Measurements from ENCODE around the gene NQO2. TPM values are rescaled to one million over a fixed set of nuclear protein-coding genes. Genes with fewer than 3 reads are reported as not detected.
"Not testable (repeated sequence)": the region's sequence is repeated elsewhere in the genome, so short reads cannot be mapped to it uniquely, and the experiment has no call there.

The NQO2 gene
- total RNA-seq, 1 experiment from 2014 or later = 35.8 TPM

GRCh38 chr6:3026791-3027626 is 27.3 kb downstream of the NQO2 start:
- ChIA-PET CTCF (no interaction called here), POLR2A (interaction anchor here (0.6 kb wide), 1 partner anchor 18 kb away, joined by 3 read pairs; no protein-coding TSS in a partner anchor)
- H3K27me3 ChIP-seq (replicated peaks; ENCODE audit: control insufficient read depth, insufficient read depth, low read length) = no peaks in the 10 kb centered on the region
- no peaks in the 10 kb centered on the region for H3K9me3 ChIP-seq
- no TSS peak for BruUV-seq (replicated peaks)
- Mint-ChIP-seq H3K4me1 (ENCODE audit: low read depth, unreplicated experiment) (no peaks in the 10 kb centered on the region), H3K36me3 (ENCODE audit: insufficient read depth, unreplicated experiment) (peaks cover 15% of the 10 kb centered on the region), H3K9me3 (ENCODE audit: unreplicated experiment) (no peaks in the 10 kb centered on the region), H3K4me3 (ENCODE audit: unreplicated experiment) (no peak overlapping the region), H3K27me3 (ENCODE audit: insufficient read depth, unreplicated experiment) (no peaks in the 10 kb centered on the region), H3K27ac (ENCODE audit: unreplicated experiment) (no peak overlapping the region)
- H3K4me3 ChIP-seq (ENCODE audit: low read depth, low read length) = no peak overlapping the region
- no peak for DNase-seq
- TF ChIP-seq CTCF (IDR thresholded peaks at IDR 0.05; ENCODE audit: insufficient read depth in 1 of 2, low read depth in 1 of 2, low read length in 1 of 2, severe bottlenecking in 1 of 2, unreplicated experiment in 1 of 2) = no peak
- intact Hi-C loops (cut with micrococcal nuclease; ENCODE audit: unreplicated experiment) = no loop called here
- no peaks in the 10 kb centered on the region for H3K36me3 ChIP-seq (ENCODE audit: control insufficient read depth, insufficient read depth, low read length)
- H3K4me1 ChIP-seq = peaks cover 10% of the 10 kb centered on the region

GRCh38 chr6:3028156-3028555 is 28.5 kb downstream of the NQO2 start:
- CTCF ChIA-PET; H3K9me3 Mint-ChIP-seq (ENCODE audit: unreplicated experiment); intact Hi-C loops (cut with micrococcal nuclease; ENCODE audit: unreplicated experiment): not testable (repeated sequence)

GRCh38 chr6:3031857-3032640 is 32.4 kb downstream of the NQO2 start:
- ChIA-PET POLR2A (no interaction called here), CTCF (interaction anchor here (0.5 to 1.0 kb wide), 2 partner anchors 22 to 397 kb away, joined by 4 to 5 read pairs; no protein-coding TSS in a partner anchor)
- peak in 1 of 2 experiments; percentile 42 for TF ChIP-seq CTCF (IDR thresholded peaks at IDR 0.05; ENCODE audit: insufficient read depth in 1 of 2, low read depth in 1 of 2, low read length in 1 of 2, severe bottlenecking in 1 of 2, unreplicated experiment in 1 of 2)
- Histone ChIP-seq H3K4me1 (no peaks in the 10 kb centered on the region), H3K27me3 (replicated peaks; ENCODE audit: control insufficient read depth, insufficient read depth, low read length) (no peaks in the 10 kb centered on the region), H3K4me3 (ENCODE audit: low read depth, low read length) (no peak overlapping the region), H3K36me3 (ENCODE audit: control insufficient read depth, insufficient read depth, low read length) (no peaks in the 10 kb centered on the region), H3K9me3 (no peaks in the 10 kb centered on the region)
- Mint-ChIP-seq H3K27me3 (ENCODE audit: insufficient read depth, unreplicated experiment) (no peaks in the 10 kb centered on the region), H3K27ac (ENCODE audit: unreplicated experiment) (no peak overlapping the region), H3K9me3 (ENCODE audit: unreplicated experiment) (peaks cover 11% of the 10 kb centered on the region), H3K4me3 (ENCODE audit: unreplicated experiment) (no peak overlapping the region), H3K36me3 (ENCODE audit: insufficient read depth, unreplicated experiment) (no peaks in the 10 kb centered on the region), H3K4me1 (ENCODE audit: low read depth, unreplicated experiment) (no peaks in the 10 kb centered on the region)
- intact Hi-C loops (cut with micrococcal nuclease; ENCODE audit: unreplicated experiment) = loop anchor here (1.0 kb wide), 1 partner anchor 21 kb away; no protein-coding TSS in a partner anchor
- BruUV-seq (replicated peaks) = no TSS peak
- DNase-seq = peak in 1 of 2 experiments; percentile 50

More at GRCh38 chr6:3028156-3028555, 28.5 kb downstream of the NQO2 start:
- H3K4me3 Mint-ChIP-seq (ENCODE audit: unreplicated experiment); H3K4me1 ChIP-seq; H3K4me1 Mint-ChIP-seq (ENCODE audit: low read depth, unreplicated experiment); H3K9me3 ChIP-seq; POLR2A ChIA-PET; H3K4me3 ChIP-seq (ENCODE audit: low read depth, low read length); H3K27ac Mint-ChIP-seq (ENCODE audit: unreplicated experiment); H3K36me3 ChIP-seq (ENCODE audit: control insufficient read depth, insufficient read depth, low read length); H3K27me3 Mint-ChIP-seq (ENCODE audit: insufficient read depth, unreplicated experiment); DNase-seq; H3K36me3 Mint-ChIP-seq (ENCODE audit: insufficient read depth, unreplicated experiment); BruUV-seq (replicated peaks); H3K27me3 ChIP-seq (replicated peaks; ENCODE audit: control insufficient read depth, insufficient read depth, low read length): not testable (repeated sequence)
